ENCODE data around the gene GPR139.

GPR139 gene

DNA sequence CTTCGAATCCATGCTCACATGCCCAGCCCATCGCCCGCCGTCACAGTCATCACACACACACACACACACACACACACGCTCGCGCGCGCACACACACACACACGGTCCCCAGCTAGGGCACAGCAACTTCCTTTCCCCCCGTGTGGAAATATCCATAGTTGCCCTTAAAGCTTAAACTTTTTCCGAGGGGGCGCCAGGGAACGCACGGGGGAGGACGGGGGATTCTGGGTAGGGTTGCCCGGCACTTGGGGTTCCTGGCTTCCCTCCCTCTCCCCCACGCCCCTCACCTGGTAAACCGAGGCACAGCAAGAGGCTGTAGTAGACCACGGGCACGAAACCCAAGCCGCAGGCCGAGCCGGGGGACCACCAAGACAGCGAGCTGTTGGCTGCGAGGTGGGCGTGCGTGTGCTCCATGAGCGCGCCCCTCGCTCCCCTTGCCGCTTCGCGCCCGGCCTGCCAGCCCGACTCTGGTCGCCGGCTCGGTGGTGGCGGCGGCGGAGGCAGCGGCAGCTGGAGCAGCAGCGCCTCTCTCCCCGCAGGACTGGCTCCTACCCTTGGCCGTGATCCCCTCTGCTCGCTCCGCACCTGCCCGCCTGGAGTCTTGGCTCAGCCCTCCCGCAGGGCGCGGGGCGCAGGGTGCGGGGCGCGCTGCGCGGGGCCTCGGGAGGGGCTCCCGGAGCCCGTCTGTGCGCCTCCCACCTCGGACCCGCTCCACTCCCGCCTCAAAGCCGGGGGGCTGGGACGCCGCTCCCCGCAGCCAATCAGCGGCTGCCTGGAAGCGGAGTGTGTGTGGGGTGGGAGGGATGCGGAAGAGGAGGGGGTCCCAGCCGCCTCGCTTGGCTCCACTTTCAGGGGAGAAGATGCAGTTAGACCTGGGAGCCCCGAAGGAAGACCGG lies at the start of gene GPR139:
Gene GPR139, minus strand, starts transcription at position 688 of the 896 bp plus-strand sequence. Its CDS starts 274 bp downstream, at position 414.
- DNase-seq (ENCODE audit: low read depth in 2 of 3, low spot score in 1 of 3) = no peak

DNA sequence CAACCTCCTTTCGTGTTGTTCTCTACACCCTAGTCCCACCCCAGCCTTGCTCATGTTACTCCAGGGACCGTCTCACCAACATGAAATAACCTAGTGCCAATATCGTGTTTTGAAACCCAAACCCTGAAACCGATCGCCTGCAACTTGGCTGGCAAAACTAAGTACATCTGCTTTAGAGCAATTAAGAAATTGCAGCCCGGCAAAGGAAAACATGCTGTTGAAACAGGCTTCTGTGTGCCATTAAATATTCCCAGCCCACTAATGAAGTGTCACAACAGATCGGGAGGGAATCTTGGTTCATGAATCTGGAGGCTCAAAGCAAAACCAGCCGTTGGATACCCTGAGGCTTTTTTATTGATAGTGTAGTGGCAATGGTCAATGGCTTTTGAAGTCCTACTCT lies 48.3 kb upstream of the GPR139 start:
- no peak for DNase-seq (ENCODE audit: low read depth in 2 of 3, low spot score in 1 of 3)

DNA sequence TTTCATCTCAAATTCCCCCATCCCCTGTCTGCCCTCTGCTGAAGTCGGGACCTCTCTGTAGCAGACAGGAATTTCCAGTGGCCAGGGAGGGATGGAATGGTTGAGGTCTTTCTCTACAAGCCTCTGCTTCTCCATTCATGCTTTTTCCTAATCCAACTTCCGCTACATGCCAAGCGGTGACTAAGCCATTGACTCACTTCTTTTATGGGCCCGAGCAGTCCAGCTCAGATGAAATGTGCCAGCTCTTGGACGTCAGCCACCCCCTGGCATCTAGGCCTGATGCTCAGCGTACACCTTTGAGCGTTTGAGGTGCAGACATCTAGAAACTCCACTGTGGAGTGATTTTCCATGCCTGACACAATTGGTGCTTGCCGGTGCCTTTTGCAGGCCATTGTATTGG lies 40.7 kb upstream of the GPR139 start:
- no peak for DNase-seq (ENCODE audit: low read depth in 2 of 3, low spot score in 1 of 3)

DNA sequence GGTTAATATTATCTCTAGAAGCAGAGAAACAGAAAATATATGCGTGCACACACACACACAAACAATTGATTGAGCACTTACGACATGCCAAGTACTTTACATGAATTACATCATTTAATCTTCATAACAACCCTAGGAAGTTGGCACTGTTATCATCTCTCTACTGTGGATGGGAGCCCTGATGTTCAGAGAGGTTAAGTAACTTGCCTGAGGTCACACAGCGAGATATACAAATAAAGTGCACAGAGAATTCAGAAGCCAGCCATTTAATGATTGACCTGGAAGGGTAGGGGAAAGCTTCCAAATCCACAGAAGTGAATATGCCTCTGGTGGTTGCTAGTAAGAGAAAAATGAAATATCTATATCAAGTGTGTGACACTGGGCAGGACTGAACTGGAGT lies 37.5 kb upstream of the GPR139 start:
- DNase-seq (ENCODE audit: low read depth in 2 of 3, low spot score in 1 of 3) = no peak

DNA sequence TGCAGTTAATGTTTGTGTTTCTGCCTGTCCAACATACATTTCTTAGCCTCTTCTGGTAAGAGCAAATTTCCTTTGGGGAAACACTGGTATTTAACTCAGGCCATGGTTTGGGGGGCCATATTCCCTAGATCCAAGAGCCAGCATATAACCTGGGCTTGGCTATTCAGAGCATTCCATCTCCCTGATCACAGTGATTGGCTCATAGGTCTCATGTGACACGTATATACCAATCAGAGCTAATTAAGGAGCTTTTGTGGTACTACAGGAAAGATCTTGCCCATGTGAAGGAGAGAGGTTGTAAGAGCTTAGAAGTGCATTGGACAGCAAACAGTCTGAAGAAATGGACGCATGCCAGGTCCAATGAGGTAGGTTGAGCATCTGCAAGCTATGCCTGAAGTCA lies 33.4 kb upstream of the GPR139 start:
- no peak for DNase-seq (ENCODE audit: low read depth in 2 of 3, low spot score in 1 of 3)

DNA sequence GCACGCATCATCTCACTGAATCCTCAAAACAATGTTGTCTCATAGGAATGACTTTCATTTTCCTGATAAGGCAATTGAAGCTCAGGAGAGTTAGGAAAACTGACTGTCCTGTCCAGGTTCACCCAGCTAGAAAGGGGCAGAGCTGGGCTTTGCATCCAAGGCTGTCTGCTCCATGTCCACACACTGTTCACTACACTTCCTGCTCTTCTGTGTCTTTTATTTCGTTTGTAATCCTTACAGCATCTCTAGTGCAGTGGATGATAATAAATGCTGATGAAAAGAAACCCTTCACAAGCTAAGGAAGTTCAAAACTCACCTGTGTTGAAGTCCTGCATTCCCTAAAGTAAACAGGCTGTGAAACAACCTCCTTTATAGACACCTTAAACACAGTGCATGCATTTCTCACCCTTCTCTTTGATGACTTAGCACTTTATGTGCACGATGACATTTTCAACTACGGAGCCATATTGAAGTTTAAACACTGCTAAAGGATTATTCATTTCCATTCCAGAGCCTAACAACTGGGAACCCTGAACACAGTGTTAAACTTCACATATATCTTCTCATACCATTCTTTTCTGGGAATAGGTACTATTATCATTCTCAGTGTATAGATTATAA lies 31.0 kb upstream of the GPR139 start:
- no peak for DNase-seq (ENCODE audit: low read depth in 2 of 3, low spot score in 1 of 3)

DNA sequence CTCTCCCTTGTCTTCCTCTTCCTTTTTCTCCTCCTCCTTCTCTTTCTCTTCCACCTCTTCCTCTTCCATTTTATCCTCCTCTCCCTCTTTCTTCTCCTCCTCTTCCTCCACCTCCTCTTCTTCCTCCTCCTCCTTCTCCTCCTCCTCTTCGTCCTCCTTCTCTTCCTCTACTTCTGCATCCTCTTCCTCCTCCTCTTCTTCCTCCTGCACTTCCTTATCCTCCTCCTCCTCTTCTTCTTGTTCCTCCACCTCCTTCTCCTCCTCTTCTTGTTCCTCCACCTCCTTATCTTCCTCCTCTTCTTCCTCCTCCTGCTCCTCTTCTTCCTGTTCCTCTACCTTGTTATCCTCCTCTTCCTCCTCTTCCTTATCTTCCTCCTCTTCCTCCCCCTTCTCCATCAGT lies 28.8 kb upstream of the GPR139 start:
- DNase-seq (ENCODE audit: low read depth in 2 of 3, low spot score in 1 of 3) = no peak

DNA sequence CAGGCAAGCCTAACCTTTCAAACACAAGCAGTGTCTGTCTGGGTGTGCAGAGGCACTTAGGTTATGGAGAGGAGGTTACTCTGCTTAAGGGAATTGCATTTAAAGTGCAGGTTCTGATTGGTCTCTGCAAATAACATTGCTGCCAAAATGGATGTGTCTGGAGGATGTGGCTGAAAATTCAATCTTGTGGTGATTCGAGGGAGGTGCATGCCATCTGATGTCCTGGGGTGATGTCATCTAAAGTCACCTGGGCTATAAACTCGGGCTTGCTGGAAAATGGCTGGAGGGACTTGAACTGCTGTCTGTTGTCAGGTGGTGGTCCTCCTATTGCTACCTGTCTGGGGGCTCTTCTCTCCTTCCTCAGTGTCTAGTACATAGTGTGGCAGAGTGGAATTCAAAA lies 28.3 kb upstream of the GPR139 start:
- DNase-seq (ENCODE audit: low read depth in 2 of 3, low spot score in 1 of 3) = no peak

DNA sequence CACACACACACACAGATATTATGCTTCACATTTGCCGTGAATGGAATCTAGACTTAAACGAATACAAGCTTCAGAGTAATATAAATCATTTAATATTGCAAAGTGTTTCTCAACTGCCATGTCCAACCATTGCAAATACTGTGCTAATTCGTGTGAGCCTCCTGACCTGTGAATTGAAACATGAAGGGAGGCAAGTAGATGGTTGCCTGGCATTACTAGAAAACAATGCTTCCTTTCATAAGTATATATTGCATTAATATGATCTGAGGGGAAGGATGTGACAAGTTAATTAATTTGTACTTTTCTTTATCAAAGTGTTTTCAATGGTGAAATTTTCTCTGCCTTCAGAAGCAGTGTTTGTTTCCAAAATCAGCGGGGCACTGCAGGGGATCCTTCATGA lies 25.7 kb upstream of the GPR139 start:
- DNase-seq (ENCODE audit: low read depth in 2 of 3, low spot score in 1 of 3) = no peak

DNA sequence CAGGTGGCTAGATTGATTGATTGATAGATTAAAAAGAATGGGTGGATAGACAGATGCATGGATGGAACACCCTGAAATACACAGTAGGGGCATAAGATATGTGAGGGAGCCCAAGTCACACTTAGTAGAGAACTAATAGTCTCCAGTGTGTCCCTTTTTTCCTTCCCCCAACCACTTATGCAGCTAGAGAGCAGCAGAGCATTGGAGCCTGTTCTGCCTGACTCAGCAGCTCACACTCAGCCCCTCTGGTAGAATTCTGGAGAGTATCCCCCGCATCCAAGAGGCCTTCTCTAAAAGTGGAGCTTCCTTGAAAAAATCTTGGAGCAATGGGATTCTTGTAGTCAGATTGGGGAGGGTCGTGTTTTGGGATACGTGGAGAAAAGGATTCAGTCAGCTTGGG lies 20.5 kb upstream of the GPR139 start:
- no peak for DNase-seq (ENCODE audit: low read depth in 2 of 3, low spot score in 1 of 3)

DNA sequence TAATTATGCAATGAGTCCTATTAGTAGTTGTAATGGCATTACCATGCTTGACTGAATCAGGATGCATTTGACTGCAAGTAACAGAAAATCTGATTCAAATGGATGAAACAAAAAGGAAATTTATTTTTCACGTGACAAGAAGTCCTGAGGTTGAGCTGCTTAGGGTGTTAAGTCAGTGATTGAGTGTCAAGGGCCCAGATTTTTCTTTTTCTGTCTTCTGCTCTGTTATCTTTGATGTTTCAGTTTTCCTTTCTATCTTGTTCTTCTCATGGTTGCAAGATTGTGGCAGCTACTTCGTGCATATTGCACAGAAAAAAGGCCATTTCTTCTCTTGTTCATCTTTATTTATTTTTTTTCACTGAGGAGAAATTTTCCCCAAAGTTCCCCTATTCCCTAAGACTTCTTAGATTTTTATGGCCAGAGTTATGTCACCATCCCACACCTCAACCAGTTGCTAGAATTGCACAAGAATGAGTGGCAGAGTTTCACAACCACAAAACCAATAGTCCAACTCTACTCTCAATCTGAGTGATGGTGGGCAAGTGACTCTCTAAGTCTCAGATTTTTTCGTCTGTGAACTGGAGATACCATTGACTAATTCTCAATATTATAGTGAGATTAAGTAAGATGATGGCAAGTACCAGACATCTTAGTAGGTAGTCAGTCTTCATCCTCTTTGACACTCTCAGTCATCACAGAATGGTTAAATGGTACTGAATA lies 15.7 kb upstream of the GPR139 start:
- DNase-seq (ENCODE audit: low read depth in 2 of 3, low spot score in 1 of 3) = no peak

DNA sequence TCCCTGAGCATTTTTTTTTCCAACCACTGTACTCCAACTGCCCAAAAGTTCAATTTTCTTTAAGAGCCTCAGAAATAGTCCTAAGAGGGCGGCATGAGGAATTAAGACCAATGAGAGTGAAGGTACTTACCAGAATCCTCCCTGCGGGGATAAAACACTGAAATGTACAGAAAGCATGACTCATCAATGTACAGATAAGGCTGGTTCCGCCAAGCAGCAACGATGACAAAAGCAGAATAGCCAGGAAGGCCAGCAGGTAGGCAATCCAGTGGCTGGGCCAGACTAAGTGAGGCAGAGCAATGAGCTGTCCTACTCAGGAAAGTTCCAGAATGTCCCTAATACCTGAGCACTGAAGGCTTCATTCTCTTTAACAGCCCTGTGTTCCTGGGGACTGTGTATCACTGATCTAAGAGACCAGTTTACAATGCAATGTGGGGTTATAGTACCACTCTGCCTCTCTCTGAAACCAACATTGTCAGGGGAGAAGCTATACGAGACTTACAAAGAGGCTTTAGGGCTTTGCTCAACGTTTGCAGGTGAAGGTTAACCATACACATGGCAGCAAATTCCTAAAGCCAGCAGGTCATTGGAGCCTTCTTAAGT lies 11.0 kb upstream of the GPR139 start:
- DNase-seq (ENCODE audit: low read depth in 2 of 3, low spot score in 1 of 3) = no peak

DNA sequence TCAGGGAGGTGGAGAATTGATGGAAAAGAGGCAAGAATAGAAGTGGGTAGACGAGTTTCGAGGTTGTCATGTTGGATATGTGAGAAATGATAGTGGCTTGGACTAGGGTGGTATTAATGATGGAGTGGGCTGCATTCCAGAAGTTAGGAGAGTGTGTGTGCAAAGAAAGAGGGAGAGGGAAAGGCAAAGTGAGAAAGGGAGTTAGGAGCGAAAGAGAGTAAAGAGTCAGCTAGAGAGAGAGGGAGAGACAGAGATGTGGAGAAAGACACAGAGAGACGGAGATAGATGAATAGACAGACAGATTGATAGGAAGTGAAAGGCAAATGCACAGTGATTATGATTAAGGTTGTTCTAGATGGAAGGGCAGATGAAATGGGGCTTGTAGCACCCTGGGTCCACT lies 5.4 kb upstream of the GPR139 start:
- DNase-seq (ENCODE audit: low read depth in 2 of 3, low spot score in 1 of 3) = no peak

DNA sequence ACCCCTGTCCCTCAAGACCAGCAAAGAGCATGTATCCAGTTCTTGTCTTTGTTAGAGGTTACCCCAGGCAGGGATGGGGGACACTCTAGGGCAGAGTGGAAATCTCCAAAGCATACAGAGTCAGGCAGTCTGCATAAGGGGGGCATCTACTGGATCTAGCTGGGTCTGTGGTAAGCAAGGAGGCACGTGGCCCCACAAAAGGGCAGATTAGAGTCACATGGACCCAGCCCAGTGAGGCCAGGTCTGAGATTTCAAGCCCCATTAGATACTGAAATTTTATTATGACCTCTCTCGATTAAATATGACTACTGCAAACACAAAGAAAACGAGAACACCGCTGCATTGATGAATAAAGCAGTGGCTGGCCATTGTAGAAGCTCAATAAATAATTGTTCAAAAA lies 1.6 kb upstream of the GPR139 start:
- no peak for DNase-seq (ENCODE audit: low read depth in 2 of 3, low spot score in 1 of 3)

DNA sequence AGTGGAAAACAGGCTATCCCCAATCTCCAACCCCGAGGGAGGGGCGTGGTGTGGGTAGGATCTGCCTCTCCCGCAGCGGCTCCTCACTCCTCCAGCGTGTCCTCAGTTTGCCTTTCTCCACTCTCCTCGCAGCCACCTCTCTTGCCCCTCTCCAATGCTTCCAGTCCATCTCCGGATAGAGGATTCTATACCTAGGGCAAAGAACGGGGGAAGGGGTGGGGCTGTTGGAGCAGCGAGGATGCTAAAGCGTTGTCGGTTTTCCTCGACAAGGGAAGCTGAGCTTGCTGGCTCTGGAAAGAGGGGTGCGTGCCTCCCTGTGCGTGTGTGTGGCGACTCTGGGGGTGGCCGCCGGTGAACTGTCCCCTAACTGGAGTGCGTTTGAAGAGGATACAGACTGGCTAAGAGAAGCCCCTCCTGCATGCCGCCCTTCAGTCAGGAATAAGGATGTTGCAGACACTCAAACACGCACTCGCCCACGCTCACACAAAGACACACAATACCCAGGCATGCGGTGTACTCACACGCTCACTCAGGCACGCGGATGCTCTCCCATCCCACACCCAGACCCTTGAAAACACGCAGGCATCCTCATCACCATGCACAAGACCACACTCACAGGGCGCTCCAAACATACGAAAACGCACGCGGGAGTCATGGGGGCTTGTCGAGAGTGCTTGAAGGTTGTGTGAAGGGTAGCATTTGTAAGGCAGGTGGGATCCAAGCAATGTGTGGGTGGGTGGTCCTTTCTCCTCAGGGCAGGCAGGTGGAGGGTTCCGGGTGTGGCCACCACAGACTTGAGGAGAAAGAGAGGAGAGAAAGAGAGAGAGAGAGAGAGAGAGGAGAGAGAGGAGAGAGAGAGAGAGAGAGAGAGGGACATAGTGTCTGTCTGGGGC lies 655 bp upstream of the GPR139 start:
- DNase-seq (ENCODE audit: low read depth in 2 of 3, low spot score in 1 of 3) = no peak

DNA sequence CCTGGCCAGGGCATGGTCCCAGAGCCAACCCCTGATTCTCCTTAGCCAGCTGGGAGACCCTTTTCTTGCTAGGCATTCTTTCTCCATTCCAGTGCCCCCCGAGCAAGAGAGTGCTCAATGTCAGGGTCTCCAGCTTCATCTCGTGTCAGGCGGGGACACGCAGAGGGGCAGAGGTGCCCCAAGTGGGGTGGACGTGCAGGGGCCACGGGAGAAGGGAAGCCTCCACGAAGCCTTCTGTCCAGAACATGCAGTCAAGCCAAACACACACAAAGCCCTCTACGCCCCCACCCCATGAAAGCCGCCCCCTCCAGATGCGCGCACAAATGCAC lies 852 bp downstream of the GPR139 start:
- DNase-seq (ENCODE audit: low read depth in 2 of 3, low spot score in 1 of 3) = no peak

DNA sequence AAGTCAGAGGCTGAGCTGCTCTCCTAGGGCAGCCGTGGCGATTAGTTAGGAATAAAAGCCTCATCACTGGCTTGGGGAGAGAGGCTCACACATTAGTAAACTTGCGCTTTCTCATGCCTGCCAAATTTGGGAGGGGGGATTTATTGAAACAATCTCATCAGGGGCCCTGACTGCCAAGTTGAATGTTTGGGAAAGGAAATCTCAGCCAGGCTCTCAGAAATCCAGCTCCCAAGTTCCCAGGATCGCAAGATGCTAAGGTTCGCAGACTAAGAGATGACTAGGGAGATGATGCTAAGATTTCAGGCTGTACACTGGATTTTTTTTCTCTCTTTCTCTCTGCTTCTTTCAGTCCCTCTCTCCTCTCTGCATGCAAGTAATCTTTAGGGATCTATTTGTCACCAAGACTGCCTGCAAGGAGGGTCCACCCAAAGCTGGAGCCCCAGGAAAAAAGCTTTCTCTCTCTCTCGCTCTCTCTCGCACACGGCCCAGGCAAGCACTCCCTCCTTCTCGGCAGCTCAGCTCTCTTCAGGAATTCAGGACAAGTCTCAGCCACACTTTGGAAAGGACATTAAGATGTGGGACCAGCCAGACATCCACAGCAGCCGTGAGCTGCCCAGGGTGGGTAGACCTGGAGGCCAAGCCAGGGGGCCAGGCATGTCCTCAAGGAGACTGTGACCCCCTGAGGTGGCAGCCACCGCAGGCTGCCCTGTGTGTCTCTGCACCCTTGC lies 1.4 kb downstream of the GPR139 start:
- DNase-seq (ENCODE audit: low read depth in 2 of 3, low spot score in 1 of 3) = no peak

DNA sequence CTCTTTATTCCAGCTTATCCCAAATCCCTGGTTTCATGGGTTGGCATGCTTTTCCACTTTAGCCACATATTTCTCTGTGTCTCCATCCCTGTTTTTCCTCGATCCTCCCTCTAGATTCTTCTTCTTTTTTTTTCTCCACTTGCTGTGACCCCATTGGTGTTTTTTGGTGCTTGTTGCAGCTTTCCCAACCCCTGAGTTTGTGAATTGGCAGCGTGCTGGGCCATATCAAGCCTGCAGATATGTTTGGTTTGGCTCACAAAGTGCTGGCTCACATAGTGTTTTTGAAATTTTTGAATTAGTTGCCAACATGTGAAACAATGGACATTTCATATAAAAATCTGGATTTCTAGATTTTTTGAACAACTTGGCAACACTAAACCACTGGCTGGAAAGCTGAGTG lies 8.8 kb downstream of the GPR139 start:
- DNase-seq (ENCODE audit: low read depth in 2 of 3, low spot score in 1 of 3) = no peak

DNA sequence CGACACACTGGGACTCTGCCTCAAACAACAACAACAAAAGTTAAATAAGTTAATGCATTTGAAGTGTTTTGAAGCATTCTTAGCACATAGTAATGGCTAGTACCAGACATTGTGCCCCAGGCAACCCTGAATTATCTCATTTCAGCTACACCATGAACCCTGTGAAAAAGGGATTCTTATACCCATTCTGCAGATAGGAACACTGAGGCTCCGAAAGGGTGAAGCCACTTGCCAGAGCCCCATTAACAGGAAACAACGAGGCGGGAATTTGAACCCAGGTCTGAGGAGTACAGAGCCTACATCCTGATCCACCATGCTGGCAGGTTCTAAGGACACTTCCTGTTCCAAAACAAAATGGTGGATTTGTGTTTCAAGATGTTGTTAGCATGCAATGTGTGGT lies 9.2 kb downstream of the GPR139 start:
- DNase-seq (ENCODE audit: low read depth in 2 of 3, low spot score in 1 of 3) = no peak

DNA sequence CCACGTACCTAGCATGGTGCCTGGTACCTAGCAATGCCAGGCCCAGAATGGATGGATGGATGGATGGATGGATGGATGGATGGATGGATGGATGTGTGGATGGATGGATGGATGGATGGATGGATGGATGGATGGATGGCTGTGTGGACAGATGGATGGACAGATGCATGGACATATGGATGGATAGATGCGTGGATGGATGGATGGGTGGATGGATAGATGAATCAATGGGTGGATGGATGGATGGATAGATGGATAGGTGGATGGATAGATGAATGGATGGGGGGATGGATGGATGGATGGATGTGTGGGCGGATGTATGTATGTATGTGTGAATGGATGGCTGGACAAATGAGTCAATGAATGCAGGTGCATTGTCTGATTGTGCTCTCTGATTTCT lies 12.6 kb downstream of the GPR139 start:
- DNase-seq (ENCODE audit: low read depth in 2 of 3, low spot score in 1 of 3) = no peak

All from stimulated activated CD4-positive, alpha-beta T cell treated with anti-CD3 and anti-CD28 coated beads, Interleukin-12 subunit alpha, Interleukin-12 subunit beta, amount 100 ng/mL, for 48 hours (primary cell).